Retina (tissue), 1 donor: ENCODE results near the gene CFAP119.
A peak's percentile ranks its signal among the peaks of the same experiment; 100 is the strongest.

Experiments
- DNase-seq: peaks from one replicate; pipeline ENCODE4 v3.0.0-alpha.2; 2016

Gene CFAP119

DNA sequence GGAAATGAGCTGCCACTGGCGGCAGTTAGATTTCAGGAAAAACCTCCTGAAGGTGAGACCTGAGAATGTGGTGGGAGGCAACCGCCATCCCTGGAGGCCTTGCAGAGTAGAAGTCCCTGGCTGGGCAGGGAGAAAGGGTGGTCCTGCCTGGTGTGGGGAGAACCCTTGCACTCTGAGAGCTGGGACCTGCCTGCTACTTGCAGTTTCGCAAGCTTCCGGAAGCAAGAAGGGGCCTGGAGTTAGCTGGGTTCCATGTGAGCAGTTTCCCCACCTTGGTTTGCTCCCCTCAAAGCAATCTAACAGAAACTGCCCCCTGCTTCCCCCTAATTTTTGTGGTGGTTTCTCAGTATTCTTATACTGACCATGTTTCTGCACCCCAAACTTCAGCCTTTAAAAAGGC is 18.7 kb upstream of the CFAP119 start:
- DNase-seq = no peak

DNA sequence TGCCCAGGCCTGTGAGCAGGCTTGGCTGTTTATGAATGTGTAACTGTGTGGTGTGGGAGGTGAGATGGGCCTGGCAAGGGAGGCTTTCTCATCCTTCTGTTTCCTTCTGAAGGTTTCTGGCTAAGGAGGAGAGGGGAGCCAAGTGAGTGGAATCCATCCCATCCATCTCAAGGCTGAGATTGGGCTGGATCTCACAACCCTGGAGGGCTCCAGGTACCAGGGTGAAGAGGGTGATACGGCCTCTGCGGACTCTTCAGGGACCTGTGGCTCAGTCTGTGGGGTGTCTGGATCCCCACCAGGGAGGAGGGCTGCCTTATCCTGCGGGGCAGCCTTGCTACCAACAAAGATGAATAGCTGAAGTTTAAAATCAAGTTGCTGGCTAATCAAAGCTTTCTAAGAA is 18.2 kb upstream of the CFAP119 start:
- no peak for DNase-seq

DNA sequence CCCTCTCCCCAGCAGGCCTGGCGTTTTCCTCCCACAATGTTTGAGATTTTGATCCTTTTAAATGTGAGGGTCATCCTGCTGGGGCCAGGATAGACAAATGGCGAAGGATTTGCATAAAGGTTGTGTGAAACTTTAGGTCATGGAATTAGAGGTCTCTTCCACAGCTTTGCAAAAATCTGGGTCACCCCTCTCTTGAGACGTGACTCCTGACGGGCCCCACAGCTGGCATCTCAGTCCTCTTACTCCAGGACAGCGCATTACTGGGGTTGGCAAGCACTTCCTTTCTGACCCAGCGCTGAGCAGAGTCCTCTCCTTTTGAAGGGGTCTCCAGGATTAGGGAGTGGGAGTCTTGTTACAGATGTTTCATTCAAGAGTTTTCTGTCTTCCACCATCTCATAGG is 17.7 kb upstream of the CFAP119 start:
- DNase-seq = no peak

DNA sequence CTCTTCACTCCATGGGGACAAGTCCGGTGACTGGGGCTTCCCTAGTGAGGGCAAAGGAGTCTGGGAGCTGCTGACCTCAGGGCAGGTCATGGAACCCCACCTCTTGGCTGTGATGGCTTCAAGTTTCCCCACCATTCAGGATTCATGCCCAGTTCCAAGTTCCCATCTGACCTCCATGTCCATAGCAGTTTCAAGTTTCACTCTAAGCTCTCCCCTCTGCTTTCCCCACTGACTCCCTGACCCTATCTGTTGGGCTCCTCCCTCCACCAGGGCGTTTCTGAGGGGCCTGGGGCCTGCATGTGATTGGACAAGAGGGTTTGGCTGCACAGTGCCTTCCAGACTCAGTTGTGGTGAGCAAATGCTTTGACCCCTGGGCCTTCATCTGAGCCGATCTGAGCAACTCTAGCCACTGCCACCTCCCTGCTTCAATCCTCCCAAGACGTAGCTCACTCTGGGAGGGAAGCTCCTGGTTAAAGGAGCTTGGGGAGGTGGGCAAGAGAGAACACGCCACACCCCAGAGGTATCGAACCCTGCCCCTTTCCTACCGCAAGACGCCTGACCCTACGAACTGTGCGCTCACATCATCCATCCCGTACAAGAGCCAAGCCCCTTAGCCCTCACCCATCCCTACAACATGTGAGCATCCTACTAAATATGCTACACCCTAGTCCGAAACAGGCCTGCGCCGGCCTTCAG is 16.8 kb upstream of the CFAP119 start:
- DNase-seq = no peak

DNA sequence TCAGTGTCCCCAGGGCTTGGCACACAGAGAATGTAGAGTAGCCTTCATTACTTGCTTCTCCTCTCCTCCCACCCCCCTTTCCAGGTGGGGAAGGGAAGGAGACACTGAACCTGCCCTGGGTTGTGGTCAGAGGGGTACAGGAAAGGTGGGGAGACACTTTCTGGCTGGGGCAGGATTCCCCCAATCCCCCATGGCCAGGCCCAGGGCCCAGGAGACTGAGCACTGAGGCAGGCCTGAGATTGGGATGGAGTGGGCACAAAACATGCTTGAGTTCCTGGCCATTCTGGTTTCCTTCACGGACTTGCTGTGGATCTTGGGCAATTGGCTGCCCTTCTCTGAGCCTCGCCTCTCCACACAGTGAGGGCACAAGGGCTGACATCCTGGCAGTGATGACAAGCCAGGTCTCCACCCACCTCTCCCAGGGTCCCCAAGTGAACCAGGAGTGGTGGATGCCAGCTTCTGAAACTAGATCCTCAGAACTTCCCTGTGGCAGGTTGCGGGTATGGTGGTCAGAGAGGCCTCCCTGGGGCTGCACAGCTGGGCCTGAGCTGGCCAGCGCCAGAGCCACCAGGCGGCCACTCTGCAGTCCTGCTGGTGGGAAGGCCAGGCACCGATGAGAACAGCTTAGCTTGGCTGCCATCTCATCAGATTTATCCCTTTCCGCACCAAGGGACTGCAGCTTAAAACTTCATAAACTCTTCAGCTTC is 15.9 kb upstream of the CFAP119 start:
- no peak for DNase-seq

DNA sequence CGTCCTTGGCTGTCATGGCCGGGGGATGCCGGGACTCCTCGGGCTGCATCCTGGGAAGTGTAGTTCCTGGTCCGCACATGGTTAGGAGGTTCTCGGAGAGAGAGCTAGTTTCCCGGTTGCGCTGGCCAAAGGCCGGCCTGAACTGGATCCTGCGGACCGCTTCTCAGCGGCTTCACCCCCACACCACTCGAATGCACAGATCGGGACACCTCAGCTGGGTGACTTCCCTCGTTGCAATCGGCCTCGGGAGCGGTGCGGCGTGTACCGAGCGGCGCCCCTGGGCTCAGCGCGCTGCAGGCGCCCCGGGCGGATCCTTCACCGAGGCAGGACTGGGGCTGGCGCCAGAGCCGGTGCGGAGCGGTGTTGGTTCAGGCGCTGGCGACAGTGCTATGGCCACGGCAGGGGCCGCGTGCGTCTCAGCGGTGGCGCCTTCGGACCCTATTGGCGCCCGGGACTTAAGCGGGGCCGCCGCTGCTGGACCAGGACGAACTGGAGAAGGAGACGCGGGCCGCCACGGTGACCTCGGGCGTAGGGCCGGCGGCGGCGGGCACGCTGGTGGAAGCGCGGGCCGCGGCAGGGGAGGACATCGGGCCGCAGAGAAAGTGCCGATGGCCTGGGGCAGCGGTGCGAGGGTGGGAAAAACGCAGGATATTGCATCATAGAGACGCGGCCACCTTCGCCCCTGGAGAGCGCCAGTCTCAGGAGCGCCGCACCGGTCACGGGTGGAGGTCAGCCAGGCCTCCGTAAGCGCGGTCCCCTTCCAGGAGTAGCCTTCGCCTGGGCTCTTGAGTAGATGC is 13.7 kb upstream of the CFAP119 start:
- DNase-seq = peak; percentile 93

DNA sequence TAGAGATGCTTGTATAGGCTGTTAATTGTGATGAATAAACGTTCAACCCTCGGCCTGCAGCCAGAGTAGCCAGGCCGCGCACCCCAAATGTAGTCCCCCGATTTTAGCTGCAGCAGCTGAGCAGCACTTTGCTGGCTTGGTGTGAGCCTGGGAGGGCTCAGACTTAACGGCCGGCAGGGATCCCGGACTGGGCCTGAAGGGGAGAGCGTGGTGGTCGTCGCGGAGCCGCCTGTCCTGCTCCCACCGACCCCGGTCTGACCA is 13.2 kb upstream of the CFAP119 start:
- no peak for DNase-seq

DNA sequence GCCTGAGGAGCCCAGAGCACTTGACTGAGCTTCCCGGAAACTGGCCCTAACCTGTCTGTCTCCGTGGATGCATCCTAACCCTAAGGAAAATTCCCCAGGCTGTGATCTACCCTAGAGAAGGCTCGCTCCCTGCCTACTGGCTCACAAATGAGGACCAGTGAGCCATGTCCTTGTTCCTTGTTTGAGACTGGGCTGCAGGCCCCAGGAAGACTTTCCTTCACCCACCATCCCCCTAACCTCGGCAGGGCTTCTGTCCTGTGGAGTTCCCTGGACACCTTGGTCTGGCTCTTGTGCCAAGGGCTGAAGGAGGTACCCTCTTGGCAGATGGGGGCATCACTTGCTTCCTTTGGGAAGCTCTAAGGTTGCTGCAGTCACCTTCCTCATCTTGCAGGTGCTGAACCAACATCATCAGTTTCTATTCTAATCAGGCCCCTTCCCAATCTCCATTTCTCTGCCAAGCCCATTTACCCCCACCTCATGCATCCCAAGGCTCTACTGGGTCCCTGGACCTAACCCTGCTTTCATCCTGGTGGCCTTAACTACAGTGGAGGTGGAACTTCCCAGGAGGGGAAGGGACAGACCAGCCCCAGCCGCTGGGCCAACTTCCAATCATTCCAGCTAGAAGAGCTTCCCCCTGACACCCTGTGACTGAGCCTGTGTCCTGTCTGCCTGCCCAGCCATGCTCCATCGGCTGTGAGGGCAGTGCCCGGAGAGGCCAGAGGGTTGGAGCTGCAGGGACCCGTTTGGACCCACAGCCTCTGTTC is 12.7 kb upstream of the CFAP119 start:
- no peak for DNase-seq

DNA sequence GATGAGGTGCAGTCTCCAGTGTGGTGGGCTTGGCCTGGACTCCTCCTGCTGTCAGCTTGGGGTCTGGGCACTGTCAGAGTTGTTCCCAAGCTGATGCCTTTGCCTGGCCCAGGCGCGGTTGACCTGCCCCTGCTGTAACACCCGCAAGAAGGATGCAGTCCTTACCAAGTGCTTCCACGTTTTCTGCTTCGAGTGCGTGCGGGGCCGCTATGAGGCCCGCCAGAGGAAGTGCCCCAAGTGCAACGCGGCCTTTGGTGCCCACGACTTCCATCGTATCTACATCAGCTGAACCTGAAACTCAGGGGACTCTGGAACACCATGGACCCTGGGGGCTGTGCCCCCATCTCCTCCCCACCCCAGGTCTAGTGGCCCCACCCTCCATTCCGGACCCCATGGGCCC is 12.0 kb upstream of the CFAP119 start:
- no peak for DNase-seq

DNA sequence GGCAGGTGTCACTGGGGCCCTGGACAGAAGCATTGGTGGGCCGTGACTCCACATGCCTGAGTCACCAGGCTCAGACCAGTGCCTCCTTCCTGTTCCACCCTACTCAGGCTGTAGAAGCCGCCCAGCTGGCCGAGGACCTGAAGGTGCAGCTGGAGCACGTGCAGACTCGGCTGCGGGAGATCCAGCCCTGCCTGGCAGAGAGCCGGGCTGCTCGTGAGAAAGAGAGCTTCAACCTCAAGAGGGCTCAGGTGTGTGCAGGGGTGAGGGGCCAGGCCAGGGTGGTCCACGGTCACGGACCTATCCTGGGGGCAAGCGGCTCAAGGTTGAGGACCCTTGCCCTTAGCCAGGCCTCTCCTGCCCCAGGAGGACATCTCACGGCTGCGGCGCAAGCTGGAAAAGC is 9.9 kb upstream of the CFAP119 start:
- DNase-seq = no peak

DNA sequence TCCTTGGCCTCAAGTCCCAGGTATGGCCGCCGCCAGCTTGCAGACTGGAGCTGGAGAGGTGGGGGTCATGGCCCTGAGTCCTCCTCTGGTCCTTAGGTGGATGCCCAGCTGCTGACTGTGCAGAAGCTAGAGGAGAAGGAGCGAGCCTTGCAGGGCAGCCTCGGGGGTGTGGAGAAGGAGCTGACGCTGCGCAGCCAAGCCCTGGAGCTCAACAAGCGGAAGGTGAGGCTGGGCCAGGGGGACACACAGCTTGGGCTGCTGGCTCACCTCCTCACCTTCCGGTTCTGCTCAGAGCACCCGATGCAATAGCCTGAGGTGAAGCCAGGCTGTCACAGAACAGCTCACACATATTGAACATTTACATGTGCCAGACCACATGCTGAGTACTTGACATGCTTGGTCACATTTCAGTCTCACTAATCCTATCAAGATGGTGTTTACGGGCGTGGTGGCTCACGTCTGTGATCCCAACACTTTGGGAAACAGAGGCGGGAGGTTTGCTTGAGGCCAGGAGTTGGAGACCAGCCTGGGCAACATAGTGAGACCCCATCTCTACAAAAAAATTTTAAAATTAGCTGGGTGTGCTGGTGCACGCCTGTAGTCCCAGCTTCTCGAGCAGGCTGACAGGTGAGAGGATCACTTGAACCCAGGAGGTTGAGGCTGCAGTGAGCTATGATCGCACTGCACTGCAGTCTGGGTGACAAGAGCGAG is 7.7 kb upstream of the CFAP119 start:
- no peak for DNase-seq

DNA sequence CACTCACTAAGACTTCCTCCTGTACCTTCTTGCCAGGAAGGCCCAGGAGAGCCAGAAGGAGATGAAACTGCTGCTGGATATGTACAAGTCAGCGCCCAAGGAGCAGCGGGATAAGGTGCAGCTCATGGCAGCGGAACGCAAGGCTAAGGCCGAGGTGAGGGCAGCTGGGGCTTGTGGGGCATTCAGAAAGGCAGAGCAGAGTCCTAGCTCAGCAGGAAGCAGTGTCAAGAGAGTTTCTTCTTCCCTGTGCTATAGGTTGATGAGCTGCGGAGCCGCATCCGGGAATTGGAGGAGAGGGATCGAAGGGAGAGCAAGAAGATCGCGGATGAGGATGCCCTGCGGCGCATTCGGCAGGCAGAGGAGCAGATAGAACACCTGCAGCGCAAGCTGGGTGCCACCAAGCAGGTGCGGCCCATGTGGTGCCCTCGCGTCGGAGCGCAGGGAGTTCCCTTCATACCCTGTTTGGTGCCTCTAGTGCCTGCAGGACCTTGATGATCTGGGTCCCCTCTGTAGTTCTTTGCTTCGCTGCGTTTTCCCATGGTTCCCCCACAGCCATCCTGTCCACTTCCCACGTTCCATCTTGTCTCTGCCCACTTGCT is 6.8 kb upstream of the CFAP119 start:
- DNase-seq = no peak

DNA sequence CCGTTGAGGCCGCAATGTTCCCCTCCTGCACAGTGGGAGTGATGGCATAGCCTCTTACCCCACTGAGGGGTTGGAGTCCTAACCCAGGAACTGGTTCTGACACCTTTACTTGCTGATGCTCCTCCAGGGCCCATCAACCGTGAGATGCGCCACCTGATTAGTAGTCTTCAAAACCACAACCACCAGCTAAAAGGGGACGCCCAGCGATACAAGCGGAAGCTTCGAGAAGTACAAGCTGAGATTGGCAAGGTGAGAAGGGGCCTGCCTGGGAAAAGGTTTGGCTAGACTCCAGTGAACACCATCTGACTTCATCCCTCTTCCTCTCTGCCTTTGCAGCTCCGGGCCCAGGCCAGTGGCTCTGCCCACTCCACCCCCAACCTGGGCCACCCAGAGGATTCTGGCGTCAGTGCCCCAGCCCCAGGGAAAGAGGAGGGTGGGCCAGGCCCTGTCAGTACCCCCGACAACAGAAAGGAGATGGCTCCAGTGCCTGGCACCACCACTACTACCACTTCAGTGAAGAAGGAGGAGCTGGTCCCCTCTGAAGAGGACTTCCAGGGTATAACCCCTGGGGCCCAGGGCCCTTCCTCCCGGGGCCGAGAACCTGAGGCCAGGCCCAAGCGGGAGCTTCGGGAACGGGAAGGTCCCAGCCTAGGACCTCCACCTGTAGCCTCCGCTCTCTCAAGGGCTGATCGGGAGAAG is 6.1 kb upstream of the CFAP119 start:
- no peak for DNase-seq

DNA sequence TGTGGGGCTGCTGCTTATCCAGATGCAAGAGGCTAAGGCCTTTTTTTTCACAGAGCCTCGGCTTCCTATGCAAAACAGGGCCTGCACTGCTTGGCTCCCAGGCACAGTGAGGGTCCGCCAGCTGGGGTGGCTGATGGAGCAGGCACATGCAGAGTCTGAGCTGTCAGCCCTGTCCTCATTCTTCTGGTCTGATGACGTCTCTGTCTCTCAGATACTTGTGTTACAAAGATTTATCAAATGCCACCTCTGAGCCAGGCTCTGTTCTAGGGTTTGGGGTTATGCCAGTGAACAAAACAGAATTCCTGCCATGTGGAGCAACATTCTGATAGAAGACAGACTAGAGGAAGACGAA is 5.0 kb upstream of the CFAP119 start:
- DNase-seq = no peak

DNA sequence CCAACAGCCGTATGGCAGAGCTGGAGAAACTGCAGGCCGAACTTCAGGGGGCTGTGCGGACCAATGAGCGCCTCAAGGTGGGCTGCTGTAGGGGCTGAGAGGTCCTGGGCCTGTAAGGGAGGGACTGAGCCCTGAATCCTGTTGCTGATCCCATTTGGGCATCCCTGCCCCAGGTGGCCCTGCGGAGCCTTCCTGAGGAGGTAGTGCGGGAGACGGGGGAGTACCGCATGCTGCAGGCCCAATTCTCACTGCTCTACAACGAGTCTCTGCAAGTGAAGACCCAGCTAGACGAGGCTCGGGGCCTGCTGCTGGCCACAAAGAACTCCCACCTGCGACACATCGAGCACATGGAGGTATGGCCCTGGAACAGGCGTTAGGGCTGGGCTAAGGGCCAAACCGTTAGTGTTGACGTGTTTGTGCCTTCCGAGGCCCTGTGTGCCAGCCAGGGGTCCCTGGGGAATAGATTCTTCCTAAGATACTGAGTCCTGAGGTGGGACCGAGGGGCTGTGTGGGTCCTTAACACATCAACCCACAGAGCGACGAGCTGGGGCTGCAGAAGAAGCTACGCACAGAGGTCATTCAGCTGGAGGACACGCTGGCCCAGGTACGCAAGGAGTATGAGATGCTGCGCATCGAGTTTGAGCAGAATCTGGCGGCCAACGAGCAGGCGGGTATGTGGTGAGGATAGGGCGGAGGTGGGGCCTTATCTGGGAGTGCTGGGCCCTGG is 4.5 kb upstream of the CFAP119 start:
- no peak for DNase-seq

DNA sequence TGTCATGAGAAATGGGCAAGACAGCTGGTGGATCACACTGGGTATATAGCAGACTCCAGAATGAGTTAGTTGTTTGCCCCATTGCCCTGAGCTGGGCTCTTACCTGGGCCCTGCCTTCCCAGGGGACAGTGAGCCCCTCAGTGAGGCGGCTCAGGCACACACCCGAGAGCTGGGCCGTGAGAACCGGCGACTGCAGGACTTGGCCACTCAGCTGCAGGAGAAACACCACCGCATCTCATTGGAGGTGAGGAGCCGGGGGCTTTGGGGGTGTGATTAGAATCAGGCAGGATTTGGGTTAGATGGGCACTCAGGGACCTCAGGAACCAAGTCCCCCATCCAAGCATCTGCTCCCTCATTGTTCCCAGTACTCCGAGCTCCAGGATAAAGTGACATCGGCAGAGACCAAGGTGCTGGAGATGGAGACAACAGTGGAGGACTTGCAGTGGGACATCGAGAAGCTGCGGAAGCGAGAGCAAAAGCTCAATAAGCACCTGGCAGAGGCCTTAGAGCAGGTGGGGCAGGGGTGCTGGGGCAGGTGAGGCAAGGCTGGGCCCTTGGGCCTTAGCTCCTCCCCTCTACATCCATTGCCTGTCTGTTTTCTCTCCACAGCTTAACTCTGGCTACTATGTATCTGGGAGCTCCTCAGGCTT is 3.1 kb upstream of the CFAP119 start:
- DNase-seq = no peak

DNA sequence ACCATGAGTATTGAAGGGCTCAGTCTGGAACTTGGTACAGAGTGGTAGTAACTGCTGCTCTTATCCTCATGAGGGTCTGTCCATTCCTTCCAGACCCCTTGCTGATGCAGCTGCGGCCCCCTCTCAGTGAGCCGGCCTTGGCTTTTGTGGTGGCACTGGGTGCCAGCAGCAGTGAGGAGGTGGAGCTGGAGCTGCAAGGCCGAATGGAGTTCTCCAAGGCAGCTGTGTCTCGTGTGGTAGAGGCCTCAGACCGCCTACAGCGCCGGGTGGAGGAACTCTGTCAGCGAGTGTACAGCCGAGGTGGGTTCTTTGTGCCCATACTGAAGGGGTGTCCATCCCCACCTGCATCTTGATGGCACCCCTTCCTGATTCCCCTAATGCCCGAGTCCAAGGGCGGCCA is 2.2 kb upstream of the CFAP119 start:
- no peak for DNase-seq

DNA sequence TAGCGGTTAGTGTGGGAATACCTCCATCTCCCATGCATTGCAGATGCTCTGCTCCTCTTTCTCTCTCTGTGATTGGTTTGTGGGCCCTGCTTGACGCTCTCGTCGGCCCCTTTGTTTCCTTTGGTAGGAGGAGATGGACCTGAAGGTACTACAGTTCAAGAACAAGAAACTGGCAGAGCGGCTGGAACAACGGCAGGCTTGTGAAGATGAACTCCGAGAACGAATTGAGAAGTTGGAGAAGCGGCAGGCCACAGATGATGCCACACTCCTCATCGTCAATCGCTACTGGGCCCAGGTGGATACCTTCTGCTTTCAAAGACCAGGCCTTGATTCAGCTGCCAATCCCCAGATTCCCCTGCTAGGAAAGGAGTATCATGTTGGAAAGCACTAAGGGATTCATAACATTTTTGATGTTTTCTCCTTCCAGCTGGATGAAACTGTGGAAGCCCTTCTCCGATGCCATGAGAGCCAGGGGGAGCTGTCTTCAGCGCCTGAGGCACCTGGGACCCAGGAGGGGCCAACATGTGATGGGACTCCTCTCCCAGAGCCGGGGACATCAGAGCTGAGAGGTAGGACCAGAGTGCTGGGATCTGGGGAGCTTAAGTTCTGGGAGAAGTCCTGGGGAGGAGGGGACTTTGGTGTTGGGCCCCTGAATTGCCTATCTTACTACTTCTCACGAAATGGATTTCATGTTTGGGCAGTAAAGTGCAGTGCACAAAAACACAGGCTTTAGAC is 1.3 kb upstream of the CFAP119 start:
- no peak for DNase-seq

DNA sequence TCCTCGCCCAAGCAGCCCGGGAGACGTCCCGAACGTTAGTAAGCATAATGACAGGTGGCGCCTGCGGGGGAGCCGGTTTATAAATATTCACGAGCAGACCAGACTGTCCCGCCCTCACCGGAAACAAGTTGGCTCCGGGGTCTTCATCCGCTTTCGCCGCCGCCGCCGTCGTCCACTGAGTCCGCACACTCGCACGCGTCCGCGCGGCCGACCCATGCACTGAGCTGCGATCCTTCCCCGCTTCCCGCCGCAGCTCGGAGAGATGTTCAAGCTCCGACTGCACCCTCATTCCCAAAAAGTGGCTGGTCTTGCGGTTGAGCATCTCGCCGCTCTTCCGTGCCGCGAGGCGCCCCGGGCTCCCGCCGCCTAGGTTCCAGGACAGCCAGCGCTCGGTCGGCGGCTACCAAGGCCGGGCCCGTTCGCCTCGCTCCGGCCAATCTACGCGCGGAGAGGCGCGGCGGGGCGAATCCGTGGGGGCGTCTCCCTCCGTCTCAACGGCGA is 385 bp downstream of the CFAP119 start:
- DNase-seq = no peak
